Kidney (tissue), 14 donors: ENCODE measurements around the gene KIAA1191. TPM values are rescaled to one million over a fixed set of nuclear protein-coding genes. Genes with fewer than 3 reads are reported as not detected.

Experiments used
- DNase-seq, 5 donors: peaks; one replicate each; pipeline ENCODE4 v3.0.0-alpha.2; 2013 to 2020
- FAIRE-seq: peaks from 2 replicates; lab custom pipeline; 2012; peaks lifted over from hg19 to GRCh38; lab: Jason Lieb, UNC
- H3K27ac ChIP-seq, 2 donors: one replicate each; pipeline ENCODE4 v1.7.0; 2013; ENCODE audit warnings: low read depth in 2 of 2, low read length in 2 of 2, inconsistent platforms in 1 of 2
- H3K27me3 ChIP-seq: one replicate; pipeline ENCODE4 v1.7.1; 2013; ENCODE audit warnings: low read length, inconsistent platforms; ENCODE audit not compliant: control insufficient read depth, insufficient read depth
- H3K36me3 ChIP-seq, 3 donors: one replicate each; pipeline versions ENCODE4 v1.7.0 to v1.7.1; 2013; ENCODE audit warnings: low read length in 3 of 3, control low read depth in 1 of 3, inconsistent platforms in 1 of 3; ENCODE audit not compliant: insufficient read depth in 3 of 3, control insufficient read depth in 2 of 3
- H3K4me1 ChIP-seq, 3 donors: one replicate each; pipeline versions ENCODE4 v1.7.0 to v1.7.1; 2013; ENCODE audit warnings: low read length in 3 of 3, inconsistent platforms in 1 of 3, low read depth in 1 of 3; ENCODE audit not compliant: control insufficient read depth in 2 of 3, insufficient read depth in 2 of 3
- H3K4me3 ChIP-seq, 3 donors: one replicate each; pipeline versions ENCODE4 v1.7.0 to v1.8.1; 2013; ENCODE audit warnings: low read length in 3 of 3, control low read depth in 1 of 3, inconsistent platforms in 1 of 3
- H3K9ac ChIP-seq, 3 donors: one replicate each; pipeline versions ENCODE4 v1.7.0 to v1.7.1; 2013; ENCODE audit warnings: low read length in 3 of 3, control low read depth in 1 of 3, inconsistent platforms in 1 of 3
- H3K9me3 ChIP-seq, 3 donors: one replicate each; pipeline versions ENCODE4 v1.7.0 to v1.7.1; 2013; ENCODE audit warnings: low read length in 3 of 3, control low read depth in 1 of 3, inconsistent platforms in 1 of 3; ENCODE audit not compliant: control insufficient read depth in 2 of 3, insufficient read depth in 1 of 3
- intact Hi-C: fragments of 100-400 bp; cut with DNase I; formaldehyde crosslinking; loops from one replicate; pipeline ENCODE4 v1.11.1; 2022
- polyA plus RNA-seq: library from polyadenylated mRNA; stranded (reverse); fragments of 350-450 nt; fragmentation: Illumina TruSeq; extraction: RNeasy Lipid Tissue Mini Kit (QIAGEN cat#74804); gene quantifications from one replicate; pipeline ENCODE4 v1.2.3, GENCODE V29; 2014; ENCODE audit warnings: low read depth, low replicate concordance; ENCODE audit not compliant: insufficient read depth
- total RNA-seq: library from RNA; stranded (reverse); fragmentation: NEBNext Ultra II Directional; extraction: Animal tissue kit (Norgen Biotek cat#: 25700); gene quantifications from one replicate; pipeline ENCODE4 v1.2.1, GENCODE V29; 2021
- TF ChIP-seq, protein P1 (sequence below): IDR thresholded peaks from 3 replicates; pipeline ENCODE4 v1.5.1; 2012; ENCODE audit warnings: mild to moderate bottlenecking, moderate library complexity, borderline replicate concordance; ENCODE audit not compliant: insufficient read depth; ENCODE audit errors: extremely low read depth
- donor health status: control.
- donor health status: control.
- donor health status: control.
- donor health status: control.
- donor health status: control.
- donor health status: DM: yes; HTN: yes; CAD: no.
- donor health status: Normal renal cell carcinoma (clear cell type).

Gene KIAA1191
- total and polyA plus RNA-seq, 2 donors from 2014 or later, result 109 to 208 TPM

DNA sequence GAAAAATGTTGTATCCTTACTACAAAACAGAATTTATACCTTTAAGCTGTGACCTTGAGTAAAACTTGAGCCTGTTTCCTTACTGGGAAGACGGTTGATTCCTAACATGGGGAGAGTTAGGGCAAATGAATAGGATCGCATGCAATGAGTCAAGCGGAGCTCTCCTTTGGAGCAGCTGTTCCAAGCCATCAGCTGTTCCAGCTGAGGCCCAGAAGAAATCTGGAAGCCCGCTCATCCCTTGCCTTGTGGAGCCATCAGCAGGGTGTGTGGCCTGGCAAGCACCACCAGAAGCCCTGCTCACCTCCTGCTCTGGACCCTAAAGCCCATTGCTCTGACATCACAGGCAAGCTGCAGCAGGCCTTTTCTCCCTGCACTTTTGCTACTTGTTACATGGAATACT is 8.0 kb downstream of the KIAA1191 start:
- H3K4me1 ChIP-seq, result peaks cover 0 to 2% (median 0%) of the 10 kb centered on the region in 3 donors
- DNase-seq (no peak), FAIRE-seq (no peak)
- no peaks in the 10 kb centered on the region for H3K9me3 ChIP-seq
- H3K4me3 ChIP-seq, result no peak overlapping the region
- no peak overlapping the region for H3K9ac ChIP-seq
- no peak overlapping the region for H3K27ac ChIP-seq
- intact Hi-C loops, result no loop called here
- TF ChIP-seq, protein P1, sequence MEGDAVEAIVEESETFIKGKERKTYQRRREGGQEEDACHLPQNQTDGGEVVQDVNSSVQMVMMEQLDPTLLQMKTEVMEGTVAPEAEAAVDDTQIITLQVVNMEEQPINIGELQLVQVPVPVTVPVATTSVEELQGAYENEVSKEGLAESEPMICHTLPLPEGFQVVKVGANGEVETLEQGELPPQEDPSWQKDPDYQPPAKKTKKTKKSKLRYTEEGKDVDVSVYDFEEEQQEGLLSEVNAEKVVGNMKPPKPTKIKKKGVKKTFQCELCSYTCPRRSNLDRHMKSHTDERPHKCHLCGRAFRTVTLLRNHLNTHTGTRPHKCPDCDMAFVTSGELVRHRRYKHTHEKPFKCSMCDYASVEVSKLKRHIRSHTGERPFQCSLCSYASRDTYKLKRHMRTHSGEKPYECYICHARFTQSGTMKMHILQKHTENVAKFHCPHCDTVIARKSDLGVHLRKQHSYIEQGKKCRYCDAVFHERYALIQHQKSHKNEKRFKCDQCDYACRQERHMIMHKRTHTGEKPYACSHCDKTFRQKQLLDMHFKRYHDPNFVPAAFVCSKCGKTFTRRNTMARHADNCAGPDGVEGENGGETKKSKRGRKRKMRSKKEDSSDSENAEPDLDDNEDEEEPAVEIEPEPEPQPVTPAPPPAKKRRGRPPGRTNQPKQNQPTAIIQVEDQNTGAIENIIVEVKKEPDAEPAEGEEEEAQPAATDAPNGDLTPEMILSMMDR, result no peak
- no peaks in the 10 kb centered on the region for H3K27me3 ChIP-seq
- peaks cover 12 to 76% (median 54%) of the 10 kb centered on the region in 3 donors for H3K36me3 ChIP-seq

DNA sequence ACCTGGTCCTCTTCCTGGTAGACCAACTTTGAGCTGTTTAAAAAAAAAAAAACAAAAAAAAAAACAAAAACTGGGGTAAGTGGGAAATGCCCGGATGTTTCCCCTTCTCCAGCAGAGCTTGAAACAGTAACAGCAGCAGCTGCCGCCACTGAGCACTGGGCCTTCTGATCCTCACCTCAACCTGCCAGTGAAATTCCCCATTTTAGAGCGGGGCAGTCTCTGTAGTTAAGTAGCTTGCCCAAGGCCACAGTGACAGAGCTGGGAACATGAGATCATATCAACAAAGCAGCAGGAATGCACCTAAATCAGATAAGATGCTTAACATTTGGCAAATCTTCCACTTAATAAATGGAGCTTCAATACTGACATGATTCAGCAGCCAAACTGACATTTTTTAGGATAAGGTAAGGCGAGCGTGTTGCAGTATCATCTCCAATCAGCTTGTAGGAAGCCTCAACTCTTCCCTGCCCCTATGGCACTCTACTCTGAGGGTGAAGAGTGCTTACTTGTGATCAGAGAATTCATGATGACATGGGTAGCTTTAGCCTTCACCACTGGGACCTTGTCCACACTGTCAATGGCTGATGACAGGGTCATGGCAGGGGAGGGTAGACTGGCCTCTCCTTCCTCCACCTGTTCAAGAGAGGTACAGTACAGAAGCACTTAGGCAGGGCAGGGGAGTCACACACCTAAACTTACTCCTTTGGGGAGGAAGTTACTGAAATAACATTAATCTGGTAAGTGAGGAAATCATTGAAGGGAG is 9.3 kb downstream of the KIAA1191 start:
- peaks cover 12 to 89% (median 59%) of the 10 kb centered on the region in 3 donors for H3K36me3 ChIP-seq
- TF ChIP-seq, protein P1, result no peak
- H3K4me1 ChIP-seq, result peaks cover 0 to 2% (median 0%) of the 10 kb centered on the region in 3 donors
- DNase-seq (no peak), FAIRE-seq (no peak)
- H3K4me3 ChIP-seq, result no peak overlapping the region
- H3K9ac ChIP-seq, result no peak overlapping the region
- no peak overlapping the region for H3K27ac ChIP-seq
- no peaks in the 10 kb centered on the region for H3K9me3 ChIP-seq
- H3K27me3 ChIP-seq, result no peaks in the 10 kb centered on the region
- intact Hi-C loops, result no loop called here

DNA sequence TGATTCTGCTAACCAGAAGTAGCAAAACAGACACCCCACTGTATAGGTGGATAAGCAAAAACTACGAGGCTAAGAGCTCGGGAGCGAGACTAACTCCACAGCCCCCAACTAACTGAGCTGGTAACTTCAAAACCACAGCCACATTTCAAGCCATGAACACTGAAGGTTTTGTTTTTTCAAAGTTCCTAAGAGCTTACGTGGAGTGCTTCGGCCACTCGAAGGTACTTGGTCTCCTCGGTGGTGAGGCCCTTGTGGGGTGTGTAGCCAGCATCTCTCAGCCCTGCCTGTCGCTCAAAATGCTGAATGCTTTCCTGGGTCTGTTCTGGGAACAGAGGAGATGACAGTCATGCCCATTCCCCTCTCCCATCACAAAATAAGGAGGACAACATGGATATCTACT is 11.1 kb downstream of the KIAA1191 start:
- H3K36me3 ChIP-seq, result peaks cover 14 to 93% (median 63%) of the 10 kb centered on the region in 3 donors
- H3K9me3 ChIP-seq, result no peaks in the 10 kb centered on the region
- H3K9ac ChIP-seq, result no peak overlapping the region
- TF ChIP-seq, protein P1, result no peak
- no peak overlapping the region for H3K4me3 ChIP-seq
- no peaks in the 10 kb centered on the region for H3K27me3 ChIP-seq
- DNase-seq (no peak), FAIRE-seq (no peak)
- peaks cover 0 to 2% (median 0%) of the 10 kb centered on the region in 3 donors for H3K4me1 ChIP-seq
- intact Hi-C loops, result no loop called here
- no peak overlapping the region for H3K27ac ChIP-seq
